NB4 (cell line): ENCODE results near the gene GAS6.

Experiments
- DNase-seq: peaks from one replicate; pipeline ENCODE4 v3.0.0; 2010; ENCODE audit warnings: low read depth
- H3K4me3 ChIP-seq: one replicate; pipeline ENCODE4 v1.5.1; 2011; ENCODE audit warnings: mild to moderate bottlenecking, low read depth, low read length, moderate library complexity
- MYC ChIP-seq: IDR thresholded peaks from 2 replicates; pipeline ENCODE4 v1.6.1; 2011; ENCODE audit warnings: low read depth, low read length
- POLR2A ChIP-seq: IDR thresholded peaks from 2 replicates; pipeline ENCODE4 v1.6.1; 2011; ENCODE audit warnings: mild to moderate bottlenecking; ENCODE audit not compliant: insufficient read length; ENCODE audit errors: extremely low read depth
- TF ChIP-seq, protein P1 (sequence below): IDR thresholded peaks from one replicate; pipeline ENCODE4 v1.5.1; 2012; ENCODE audit warnings: low read depth, low read length
- TF ChIP-seq, protein P2 (sequence below): IDR thresholded peaks from 2 replicates; pipeline ENCODE4 v1.6.1; 2011; ENCODE audit warnings: low read depth, low read length

The GAS6 gene

DNA sequence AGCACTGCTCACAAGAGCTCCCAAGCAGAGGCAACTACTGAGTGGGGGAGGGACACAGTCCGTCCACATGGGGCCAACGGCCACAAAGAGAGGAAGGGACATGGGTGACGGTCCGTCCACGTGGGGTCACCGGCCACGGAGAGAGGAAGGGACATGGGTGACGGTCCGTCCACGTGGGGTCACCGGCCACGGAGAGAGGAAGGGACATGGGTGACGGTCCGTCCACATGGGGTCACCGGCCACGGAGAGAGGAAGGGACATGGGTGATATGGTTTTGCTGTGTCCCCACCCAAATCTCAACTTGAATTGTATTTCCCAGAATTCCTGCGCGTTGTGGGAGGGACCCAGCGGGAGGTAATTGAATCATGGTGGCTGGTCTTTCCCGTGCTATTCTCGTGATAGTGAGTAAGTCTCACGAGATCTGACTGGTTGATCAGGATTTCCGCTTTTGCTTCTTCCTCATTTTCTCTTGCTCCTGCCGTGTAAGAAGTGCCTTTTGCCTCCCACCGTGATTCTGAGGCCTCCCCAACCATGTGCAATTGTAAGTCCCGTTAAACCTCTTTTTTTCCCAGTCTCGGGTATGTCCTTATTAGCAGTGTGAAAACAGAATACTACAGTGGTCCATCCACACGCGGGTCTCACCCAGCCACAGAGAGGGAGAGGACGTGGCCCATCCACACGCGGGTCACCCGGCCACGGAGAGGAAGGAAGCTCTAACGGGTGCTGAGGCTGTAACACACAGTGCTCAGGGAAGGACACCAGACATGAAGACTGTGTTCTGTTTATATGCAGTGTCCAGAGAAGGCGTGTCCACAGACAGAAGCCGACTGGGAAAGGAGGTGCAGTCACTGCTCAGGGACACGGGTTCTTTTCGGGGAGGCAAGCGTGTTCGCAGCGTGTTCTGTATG is 48.5 kb downstream of the GAS6 start:
- TF ChIP-seq, protein P1, sequence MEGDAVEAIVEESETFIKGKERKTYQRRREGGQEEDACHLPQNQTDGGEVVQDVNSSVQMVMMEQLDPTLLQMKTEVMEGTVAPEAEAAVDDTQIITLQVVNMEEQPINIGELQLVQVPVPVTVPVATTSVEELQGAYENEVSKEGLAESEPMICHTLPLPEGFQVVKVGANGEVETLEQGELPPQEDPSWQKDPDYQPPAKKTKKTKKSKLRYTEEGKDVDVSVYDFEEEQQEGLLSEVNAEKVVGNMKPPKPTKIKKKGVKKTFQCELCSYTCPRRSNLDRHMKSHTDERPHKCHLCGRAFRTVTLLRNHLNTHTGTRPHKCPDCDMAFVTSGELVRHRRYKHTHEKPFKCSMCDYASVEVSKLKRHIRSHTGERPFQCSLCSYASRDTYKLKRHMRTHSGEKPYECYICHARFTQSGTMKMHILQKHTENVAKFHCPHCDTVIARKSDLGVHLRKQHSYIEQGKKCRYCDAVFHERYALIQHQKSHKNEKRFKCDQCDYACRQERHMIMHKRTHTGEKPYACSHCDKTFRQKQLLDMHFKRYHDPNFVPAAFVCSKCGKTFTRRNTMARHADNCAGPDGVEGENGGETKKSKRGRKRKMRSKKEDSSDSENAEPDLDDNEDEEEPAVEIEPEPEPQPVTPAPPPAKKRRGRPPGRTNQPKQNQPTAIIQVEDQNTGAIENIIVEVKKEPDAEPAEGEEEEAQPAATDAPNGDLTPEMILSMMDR, result no peak
- TF ChIP-seq, protein P2, sequence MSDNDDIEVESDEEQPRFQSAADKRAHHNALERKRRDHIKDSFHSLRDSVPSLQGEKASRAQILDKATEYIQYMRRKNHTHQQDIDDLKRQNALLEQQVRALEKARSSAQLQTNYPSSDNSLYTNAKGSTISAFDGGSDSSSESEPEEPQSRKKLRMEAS, result peak; percentile 74
- TF ChIP-seq POLR2A (peak; percentile 70), MYC (peak; percentile 73)
- DNase-seq, result peak; percentile 85
- peak overlapping the region; percentile 81 for H3K4me3 ChIP-seq

DNA sequence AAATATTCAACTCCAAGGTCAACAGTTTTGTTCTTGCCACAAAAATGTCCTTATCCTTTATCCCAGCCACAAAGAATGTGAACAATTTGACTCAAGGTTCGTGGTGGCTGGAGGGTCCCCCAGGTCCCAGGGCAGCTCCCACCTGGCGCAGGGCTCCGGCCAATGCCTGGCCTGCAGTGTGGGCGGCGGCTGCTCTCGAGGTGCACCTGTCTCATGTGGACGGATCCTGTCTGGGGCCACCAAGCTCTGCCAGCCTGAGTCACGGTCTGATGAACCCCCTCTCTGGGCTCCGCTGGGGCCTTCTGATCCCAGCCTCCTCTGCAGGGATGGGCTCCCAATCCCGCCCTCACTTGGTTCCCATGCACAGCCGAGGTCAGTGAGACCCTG is 49.4 kb downstream of the GAS6 start:
- no peak overlapping the region for H3K4me3 ChIP-seq
- no peak for DNase-seq
- TF ChIP-seq, protein P1, result no peak
- TF ChIP-seq POLR2A (no peak), MYC (no peak)
- TF ChIP-seq, protein P2, result no peak

DNA sequence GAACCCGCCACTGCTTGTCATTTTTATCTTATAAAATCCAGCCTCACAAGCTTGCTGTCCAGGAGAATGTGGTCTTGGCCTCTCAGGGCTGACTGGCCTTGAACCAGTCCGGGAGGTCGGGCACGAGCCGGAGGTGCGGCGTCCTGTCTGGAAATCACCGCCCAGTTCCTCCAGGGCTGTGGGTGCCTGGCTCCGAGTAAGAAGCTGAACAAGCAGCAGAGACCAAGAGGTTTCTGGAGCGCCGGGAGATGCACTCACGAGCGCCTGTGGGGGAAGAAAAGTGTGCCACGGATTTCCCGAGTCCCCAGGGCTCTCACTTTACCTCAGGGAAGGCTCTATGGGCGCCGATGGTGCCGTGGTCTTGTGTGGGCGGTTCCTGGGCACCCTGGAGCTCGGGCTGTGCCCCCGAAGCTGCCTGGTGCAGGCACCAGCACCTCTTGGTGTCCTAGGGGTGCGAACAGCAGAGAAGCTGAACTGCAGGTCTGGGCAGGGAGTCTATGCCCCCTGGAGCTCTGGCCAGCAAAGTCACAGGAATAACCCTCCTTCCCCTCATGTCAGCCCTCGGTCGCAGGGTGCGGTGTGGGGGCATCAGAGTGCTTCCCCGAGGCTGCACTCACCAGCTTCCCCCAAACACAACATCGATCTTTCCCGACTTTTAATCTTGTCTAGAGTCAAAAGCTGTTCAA is 50.0 kb downstream of the GAS6 start:
- no peak for DNase-seq
- no peak overlapping the region for H3K4me3 ChIP-seq
- TF ChIP-seq POLR2A, result no peak

DNA sequence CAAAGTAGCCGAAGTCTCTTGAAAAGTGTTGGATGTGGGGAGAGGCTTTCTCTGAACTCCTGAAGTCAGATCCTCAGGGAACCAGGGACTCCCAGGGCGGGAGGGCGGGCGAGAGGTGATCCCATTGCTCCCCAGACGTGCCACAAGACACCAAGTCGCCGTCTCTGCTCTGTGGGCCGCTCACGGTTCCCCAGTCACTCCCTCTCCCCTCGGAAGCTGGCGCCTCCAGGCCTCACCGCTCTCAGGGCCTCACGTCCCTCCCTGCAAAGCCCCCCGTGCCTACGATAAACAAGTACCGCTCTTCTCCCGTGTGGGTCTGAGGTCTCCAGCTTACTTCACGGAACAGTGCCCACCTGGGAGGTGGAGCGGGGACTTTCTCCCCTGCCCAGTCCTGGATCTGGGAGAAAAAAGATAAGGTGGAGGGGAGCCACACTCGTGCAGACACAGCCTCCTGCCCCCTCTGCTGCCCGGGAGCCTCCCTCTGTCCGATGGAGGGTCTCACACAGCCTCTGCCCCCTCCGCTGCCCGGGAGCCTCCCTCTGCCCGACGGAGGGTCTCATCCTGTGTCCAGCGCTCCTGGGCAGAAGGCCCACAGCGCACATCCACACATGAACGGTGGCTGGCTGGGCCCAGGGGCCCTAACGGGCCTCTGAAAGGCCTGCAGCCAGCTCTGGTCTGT is 50.7 kb downstream of the GAS6 start:
- no peak overlapping the region for H3K4me3 ChIP-seq
- TF ChIP-seq POLR2A (no peak), MYC (no peak)
- TF ChIP-seq, protein P1, result no peak
- TF ChIP-seq, protein P2, result no peak
- DNase-seq, result no peak

DNA sequence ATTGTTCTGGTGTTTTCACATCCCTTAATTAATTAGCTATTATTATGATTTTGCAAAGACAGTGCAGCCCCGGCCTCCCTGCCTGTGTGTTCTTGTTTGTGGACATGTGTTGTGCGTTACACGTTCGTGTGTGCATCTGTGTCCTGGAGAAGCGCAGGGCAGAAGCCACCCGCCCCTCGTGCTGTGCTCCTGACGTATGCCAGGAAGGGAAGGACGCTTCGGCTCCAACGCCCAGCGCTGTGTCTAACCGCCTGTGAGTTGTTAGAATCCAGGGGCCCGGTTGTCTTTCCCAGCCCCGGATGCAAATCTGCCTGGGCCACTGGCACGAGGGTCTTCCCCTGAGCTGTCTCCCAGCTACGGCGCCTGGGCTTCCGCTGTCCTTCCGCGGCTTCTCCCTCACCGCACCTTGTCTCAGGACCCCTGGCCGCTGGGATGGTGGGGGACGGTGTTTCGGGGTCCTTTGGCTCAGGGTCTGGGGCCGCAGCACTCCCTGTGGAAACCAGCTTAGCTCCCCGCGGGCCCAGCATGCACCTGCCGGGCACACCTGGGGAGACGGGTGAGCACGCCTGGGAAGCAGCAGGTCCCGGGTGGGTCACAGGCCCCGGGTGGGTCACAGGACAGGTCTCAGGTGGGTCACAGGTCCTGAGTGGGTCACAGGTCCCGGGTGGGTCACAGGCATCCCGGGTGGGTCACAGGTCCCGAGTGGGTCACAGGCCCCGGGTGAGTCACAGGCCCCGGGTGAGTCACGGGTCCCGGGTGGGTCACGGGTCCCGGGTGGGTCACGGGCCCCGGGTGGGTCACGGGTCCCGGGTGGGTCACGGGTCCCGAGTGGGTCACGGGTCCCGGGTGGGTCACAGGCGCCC is 51.5 kb downstream of the GAS6 start:
- no peak for DNase-seq
- no peak overlapping the region for H3K4me3 ChIP-seq
- TF ChIP-seq, protein P2, result no peak
- TF ChIP-seq MYC, result no peak
- no peak for TF ChIP-seq POLR2A
- TF ChIP-seq, protein P1, result no peak
